ENCODE measurements around the gene CHRM1.

Gene CHRM1

GRCh38 chr11:62882431-62882749 is 38.8 kb downstream of the CHRM1 start:
- TF ChIP-seq, protein P1, sequence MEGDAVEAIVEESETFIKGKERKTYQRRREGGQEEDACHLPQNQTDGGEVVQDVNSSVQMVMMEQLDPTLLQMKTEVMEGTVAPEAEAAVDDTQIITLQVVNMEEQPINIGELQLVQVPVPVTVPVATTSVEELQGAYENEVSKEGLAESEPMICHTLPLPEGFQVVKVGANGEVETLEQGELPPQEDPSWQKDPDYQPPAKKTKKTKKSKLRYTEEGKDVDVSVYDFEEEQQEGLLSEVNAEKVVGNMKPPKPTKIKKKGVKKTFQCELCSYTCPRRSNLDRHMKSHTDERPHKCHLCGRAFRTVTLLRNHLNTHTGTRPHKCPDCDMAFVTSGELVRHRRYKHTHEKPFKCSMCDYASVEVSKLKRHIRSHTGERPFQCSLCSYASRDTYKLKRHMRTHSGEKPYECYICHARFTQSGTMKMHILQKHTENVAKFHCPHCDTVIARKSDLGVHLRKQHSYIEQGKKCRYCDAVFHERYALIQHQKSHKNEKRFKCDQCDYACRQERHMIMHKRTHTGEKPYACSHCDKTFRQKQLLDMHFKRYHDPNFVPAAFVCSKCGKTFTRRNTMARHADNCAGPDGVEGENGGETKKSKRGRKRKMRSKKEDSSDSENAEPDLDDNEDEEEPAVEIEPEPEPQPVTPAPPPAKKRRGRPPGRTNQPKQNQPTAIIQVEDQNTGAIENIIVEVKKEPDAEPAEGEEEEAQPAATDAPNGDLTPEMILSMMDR (IDR thresholded peaks at IDR 0.05): no peak

DNA sequence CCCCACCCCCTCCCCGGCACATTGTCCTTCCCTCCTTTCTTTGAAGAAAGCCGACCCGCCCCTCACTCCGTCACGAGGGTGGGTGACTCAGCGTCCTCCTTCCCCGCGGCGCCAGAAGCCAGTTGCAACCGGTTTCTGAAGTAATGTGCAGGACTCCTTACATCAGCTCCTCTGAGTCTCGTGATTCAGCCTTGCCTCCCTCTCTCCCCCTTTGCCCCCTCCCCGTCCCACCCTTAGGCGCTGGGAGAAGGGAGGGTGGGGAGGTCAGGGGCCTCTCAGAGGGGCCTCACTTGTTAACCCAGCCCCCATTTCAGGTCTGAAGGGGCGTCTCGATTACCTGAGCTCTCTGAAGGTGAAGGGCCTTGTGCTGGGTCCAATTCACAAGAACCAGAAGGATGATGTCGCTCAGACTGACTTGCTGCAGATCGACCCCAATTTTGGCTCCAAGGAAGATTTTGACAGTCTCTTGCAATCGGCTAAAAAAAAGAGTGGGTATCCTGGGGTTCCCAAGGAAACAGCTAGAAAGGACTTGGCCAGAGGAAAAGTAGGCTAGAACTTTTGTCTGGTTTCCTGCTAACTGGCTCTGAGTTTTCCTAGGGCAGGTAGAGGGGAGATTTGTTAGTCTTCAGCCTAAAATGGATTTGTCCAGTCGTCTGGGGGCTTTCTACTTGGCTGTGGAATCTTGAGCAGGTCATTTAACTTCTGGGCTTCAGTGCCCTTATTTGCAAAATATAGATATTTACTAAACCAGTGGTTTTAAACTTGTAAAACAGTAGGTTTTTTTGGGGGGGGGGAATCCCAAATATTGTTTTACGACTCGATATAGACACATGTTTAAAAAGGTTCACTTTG is 39.4 kb downstream of the CHRM1 start:
- TF ChIP-seq, protein P1 (IDR thresholded peaks at IDR 0.05): peak; percentile 19; the same call in 1 of the 2 replicates

DNA sequence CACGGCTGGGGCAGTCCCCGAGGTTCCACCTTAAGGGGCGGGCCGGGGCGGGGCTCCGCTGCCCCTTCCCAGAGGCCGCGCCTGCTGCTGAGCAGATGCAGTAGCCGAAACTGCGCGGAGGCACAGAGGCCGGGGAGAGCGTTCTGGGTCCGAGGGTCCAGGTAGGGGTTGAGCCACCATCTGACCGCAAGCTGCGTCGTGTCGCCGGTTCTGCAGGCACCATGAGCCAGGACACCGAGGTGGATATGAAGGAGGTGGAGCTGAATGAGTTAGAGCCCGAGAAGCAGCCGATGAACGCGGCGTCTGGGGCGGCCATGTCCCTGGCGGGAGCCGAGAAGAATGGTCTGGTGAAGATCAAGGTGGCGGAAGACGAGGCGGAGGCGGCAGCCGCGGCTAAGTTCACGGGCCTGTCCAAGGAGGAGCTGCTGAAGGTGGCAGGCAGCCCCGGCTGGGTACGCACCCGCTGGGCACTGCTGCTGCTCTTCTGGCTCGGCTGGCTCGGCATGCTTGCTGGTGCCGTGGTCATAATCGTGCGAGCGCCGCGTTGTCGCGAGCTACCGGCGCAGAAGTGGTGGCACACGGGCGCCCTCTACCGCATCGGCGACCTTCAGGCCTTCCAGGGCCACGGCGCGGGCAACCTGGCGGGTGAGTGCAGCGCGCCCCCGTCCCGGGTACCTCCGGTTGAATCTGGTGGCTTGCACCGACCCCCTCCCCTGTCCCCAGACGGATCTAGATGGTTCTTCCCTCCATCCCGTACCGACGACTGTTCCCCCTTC is 40.2 kb downstream of the CHRM1 start, which contains the start of gene SLC3A2:
SLC3A2 (plus strand) TSS at position 94 of the 776 bp plus-strand sequence; CDS start at position 222, 128 bp downstream.
- TF ChIP-seq, protein P1 (IDR thresholded peaks at IDR 0.05): peak; percentile 82

DNA sequence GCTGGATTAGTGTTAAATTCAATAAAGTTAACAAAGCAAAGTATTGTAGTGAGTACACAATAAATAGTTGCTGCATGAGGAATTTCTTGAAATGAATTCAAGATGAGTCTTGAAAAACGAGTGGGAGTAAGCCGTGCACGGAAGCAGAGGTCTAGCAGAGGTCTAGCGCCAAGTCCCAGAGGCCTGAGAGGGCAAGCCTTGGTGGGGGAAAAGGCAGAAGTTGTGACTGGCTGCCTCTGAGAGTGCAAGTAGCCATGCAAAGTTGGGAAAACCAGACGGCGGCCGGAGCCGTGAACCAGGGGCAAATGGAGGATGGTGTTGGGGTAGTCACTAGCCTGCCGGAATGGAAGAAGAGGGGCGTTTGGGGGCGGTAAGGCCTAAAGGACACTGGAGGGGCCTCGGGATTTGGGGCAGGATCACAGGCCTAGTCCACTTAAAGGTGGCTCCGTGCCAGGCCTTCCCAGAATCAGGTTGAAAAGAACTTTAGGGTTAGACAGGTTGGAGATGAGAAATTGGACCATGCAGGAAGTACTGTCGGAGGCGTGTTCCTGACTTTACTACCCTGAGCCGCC is 40.8 kb downstream of the CHRM1 start:
- TF ChIP-seq, protein P1 (IDR thresholded peaks at IDR 0.05): no peak

DNA sequence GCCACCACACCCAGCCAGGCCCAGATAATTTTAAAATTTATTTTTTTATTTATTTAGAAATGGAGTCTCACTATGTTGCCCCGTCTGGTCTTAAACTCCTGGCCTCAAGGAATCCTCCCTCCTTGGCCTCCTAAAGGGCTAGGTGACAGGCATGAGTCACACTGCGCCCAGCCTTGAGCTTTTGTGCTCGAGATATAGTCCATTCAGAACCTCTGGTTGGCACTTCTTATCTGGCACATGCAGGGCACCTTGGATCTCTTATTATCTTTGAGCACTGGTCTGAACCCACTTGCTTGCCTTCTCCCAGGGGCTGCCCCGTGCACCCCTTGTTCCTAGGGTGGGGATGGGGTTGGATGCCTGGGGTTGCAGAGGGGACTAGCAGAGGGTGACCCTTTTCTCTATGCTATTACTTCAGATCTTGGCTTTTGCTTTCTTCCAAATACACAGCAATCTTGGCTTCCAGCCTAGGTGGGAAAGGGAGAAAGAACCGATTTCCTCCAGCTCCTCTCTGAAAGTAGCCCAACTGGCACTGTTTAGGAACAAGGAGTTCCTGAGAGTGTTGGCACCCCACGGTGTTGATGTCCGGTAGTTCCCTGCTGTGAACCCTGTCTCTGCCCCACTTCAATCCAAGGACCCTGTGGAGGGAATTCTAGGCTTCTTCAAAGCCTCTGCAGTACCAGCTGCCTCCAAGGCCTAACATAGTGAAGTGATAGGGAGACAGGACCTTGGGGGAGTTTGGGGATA is 41.8 kb downstream of the CHRM1 start:
- TF ChIP-seq, protein P1 (IDR thresholded peaks at IDR 0.05): no peak

DNA sequence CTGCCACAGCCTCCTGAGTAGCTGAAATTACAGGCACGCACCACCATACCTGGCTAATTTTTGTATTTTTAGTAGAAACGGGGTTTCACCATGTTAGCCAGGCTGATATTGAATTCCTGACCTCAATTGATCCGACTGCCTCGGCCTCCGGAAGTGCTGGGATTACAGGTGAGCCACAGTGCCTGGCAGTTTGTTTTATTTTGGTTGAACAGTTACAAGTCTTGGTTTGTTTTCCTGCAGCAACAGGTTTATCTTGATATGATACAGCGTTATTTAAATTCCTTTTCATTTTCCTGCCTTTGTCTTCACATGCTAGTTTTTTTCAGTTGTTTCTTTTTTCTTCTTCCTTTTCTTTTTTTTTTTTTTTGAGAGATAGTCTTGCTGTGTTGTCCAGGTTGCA is 44.5 kb downstream of the CHRM1 start:
- TF ChIP-seq, protein P1 (IDR thresholded peaks at IDR 0.05): no peak
